Panc1 (cell line): ENCODE data around the gene PPP1R13L.

Source experiments
- CTCF ChIP-seq: fragments of 450-650 bp; IDR thresholded peaks from 2 replicates; pipeline ENCODE4 v1.5.1; 2017; ENCODE audit warnings: mild to moderate bottlenecking
- TCF7L2 ChIP-seq: IDR thresholded peaks from 2 replicates; pipeline ENCODE4 v1.6.1; 2011; ENCODE audit warnings: mild to moderate bottlenecking, low read depth, low read length, inconsistent platforms

GRCh38 chr19:45419895-45420294 is 15.0 kb upstream of the PPP1R13L start:
- no peak for TF ChIP-seq CTCF
- TF ChIP-seq TCF7L2, result no peak
